Choroid plexus epithelial cell (primary cell): ENCODE results near the gene AMBRA1.

ENCODE experiments used
- DNase-seq: peaks from one replicate; pipeline ENCODE4 v3.0.0-alpha.2; 2010; ENCODE audit warnings: low read depth
- H3K4me3 ChIP-seq: 2 replicates; pipeline ENCODE4 v1.5.1; 2011; ENCODE audit warnings: low read depth, mild to moderate bottlenecking, control low read depth, low read length, moderate library complexity
- CTCF ChIP-seq: conservative IDR thresholded peaks from 2 replicates; pipeline ENCODE4 v1.5.1; 2011; ENCODE audit warnings: low read depth, mild to moderate bottlenecking, control low read depth, inconsistent platforms, low read length, moderate library complexity

AMBRA1 gene

DNA sequence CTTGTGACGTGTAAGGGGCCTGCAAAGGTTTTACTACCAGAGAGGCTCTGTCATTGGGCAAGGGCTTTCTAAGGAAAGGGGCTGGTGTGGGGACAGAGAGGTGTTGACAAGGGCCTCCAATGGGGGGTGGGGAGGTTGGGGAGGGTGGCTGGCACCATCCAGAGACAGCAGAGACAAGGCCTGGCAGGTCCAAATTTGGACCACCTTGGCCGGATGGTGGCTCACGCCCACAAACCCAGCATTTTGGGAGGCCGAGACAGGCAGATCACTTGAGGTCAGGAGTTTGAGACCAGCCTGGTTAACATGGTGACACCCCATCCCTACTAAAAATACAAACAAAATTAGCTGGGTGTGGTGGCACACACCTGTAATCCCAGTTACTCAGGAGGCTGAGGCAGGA is 200.1 kb downstream of the AMBRA1 start:
- DNase-seq = no peak
- no peak overlapping the region for H3K4me3 ChIP-seq
- no peak for TF ChIP-seq CTCF

DNA sequence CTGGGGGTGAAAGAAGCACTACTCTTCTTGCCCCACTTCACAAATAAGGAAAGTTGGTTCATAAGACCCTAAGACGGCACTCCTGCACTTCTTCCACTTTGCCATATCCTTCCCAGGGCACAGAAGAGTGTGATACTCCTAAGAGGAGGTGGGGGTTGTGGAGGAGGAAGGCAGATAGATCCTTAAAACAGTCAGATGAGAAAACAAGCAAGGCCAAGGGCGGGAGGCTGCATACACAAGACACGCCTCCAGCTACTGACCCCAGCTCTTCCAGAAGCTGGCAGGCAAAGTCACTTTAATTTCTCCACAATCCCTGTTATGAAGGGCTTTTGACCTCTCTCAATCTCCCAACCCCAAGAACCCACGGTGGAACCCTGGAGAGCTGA is 200.6 kb downstream of the AMBRA1 start:
- no peak for TF ChIP-seq CTCF
- H3K4me3 ChIP-seq = no peak overlapping the region
- DNase-seq = no peak

GRCh38 chr11:46392421-46393230 is 201.2 kb downstream of the AMBRA1 start:
- H3K4me3 ChIP-seq = peak overlapping the region; percentile 47
- TF ChIP-seq CTCF = no peak
- peak; percentile 83 for DNase-seq

DNA sequence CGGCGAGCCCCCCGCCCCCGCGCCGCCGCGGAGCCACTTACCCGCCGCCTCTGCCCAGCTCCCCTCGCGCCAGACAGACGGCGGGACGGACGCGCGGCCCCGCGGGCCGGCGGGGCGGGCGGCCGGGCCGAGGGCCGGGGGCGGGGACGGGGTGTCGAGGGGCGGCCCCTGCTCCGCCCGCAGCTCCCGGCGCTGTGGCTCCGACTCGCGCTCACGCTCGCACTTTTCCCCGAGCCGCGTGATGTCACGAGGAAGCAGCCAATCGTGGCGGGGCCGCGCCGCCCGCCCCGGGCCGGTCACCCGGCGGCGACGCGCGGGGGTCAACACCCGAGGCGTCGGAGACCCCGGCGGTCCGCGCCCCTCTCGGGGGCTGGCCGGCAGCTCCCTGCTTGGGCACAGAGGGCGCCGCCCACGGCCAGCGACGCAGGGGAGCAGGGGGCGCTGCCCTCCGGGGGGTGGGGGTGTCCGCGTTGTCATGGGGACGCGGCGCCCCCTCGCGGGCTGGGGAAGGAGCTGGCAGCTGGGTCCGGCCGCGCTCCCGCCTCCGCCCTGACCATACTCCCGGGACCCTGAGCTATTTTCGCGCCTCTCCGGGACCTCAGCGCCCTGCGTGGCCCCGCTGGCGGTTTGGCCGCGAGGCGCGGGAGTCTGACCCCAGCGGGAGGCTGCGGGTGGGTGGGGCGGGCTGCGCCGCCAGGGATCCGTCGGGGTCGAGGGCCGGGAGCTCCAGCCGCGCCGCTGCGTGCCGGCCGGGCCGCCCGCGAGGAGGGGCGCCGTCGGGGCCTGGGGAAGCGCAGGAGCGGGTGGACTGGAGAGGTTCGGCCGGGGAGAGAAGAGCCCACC is 202.0 kb downstream of the AMBRA1 start, which contains the start of gene CHRM4:
Gene CHRM4 (minus strand): TSS at position 199 of the 843 bp plus-strand sequence. CDS start 5,219 bp downstream, outside the sequence.
- peak; percentile 36 for DNase-seq
- H3K4me3 ChIP-seq = peak within 1 kb of the TSS; percentile 47

DNA sequence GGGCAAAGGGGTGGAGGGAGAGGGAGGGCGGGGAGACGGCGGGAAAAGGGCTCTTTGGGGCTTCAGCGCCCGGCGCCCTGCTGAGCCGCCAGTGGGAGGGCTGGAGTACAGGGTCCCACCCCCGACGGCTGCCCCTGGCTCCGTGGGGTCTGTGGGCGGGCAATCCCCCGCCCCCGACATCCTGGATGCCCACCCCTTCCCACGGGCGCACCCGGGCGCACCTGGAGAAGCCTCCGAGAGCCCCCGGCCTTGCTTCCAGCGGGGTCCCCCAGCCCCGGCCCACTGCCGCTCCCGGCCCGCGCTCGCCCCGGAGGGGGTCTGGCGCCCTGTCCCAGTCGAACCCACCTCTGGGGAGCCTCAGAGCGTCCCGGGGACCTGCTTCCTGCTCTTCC is 202.6 kb downstream of the AMBRA1 start:
- H3K4me3 ChIP-seq = peak overlapping the region; percentile 47
- TF ChIP-seq CTCF = no peak
- DNase-seq = no peak

More for the DNA sequence above, 202.0 kb downstream of the AMBRA1 start, which contains the start of gene CHRM4:
- TF ChIP-seq CTCF = peak; percentile 36

- no peak for DNase-seq
- no peak for TF ChIP-seq CTCF
- no peak overlapping the region for H3K4me3 ChIP-seq
Measured at GRCh38 chr11:46390331-46391171, 203.3 kb downstream of the AMBRA1 start.
